HG02885 (cell line): ENCODE results near the gene ZNF256.

ENCODE experiments used
- ATAC-seq: cut with Tn5 transposase; IDR thresholded peaks from one replicate; pipeline ENCODE4 v1.9.1; 2021; ENCODE audit warnings: mild to moderate bottlenecking; ENCODE audit not compliant: unreplicated experiment, poor library complexity

The ZNF256 gene

DNA sequence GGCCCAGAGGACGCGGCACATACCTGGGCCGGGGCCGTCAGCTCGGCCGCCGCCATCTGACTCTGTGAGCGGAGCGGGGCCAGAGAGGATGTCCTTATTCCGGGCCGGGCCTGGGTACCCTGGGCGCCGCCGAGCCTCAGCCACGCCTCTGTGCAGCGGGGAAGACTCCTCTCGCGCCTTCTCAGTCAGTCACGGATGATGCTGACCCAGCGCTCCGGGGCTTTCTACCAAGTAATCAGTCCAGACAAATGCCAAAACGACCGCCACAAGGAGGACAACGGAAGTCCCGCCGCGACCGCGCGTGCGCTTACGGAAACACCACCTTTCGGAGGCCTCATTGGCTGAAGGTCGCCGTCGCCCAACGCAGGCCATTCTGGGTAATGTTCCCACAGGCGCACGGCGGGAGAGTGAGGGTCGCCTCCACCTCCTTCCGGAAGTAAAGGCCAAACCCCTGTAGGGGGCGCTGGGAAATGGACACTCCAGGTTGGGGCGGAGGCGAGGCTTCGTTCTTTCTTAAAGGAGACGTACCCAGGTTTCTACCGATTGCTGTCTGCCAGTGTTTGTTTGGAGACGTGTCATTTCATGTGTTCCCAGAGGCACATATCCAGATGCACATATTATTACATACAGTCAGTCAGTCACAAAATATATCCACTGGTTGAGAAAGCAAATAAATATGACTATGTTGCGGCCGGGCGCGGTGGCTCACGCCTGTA is at the start of gene ZNF256:
TSS of gene ZNF256 (minus strand) at position 288 of the 716 bp plus-strand sequence. CDS start at position 56, 232 bp downstream.
- ATAC-seq: peak; percentile 81

DNA sequence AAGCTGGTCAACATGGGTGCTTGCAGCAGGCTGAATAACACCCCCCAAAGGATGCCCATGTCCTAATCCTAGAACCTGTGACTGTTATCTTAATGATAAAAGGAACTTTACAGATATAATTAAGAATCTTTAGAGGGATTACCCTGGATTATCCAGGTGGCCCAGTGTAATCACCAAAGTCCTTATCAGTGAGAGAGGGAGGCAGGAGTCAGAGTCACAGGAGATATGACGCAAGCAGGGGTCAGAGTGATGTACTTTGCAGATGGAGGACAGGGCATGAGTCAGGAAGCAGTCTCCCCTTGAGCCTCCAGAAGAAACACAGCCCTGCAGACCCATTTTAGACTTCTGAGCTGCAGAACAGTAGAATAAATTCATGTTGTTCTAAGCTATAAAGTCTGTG is 45.3 kb upstream of the ZNF256 start:
- ATAC-seq: no peak

DNA sequence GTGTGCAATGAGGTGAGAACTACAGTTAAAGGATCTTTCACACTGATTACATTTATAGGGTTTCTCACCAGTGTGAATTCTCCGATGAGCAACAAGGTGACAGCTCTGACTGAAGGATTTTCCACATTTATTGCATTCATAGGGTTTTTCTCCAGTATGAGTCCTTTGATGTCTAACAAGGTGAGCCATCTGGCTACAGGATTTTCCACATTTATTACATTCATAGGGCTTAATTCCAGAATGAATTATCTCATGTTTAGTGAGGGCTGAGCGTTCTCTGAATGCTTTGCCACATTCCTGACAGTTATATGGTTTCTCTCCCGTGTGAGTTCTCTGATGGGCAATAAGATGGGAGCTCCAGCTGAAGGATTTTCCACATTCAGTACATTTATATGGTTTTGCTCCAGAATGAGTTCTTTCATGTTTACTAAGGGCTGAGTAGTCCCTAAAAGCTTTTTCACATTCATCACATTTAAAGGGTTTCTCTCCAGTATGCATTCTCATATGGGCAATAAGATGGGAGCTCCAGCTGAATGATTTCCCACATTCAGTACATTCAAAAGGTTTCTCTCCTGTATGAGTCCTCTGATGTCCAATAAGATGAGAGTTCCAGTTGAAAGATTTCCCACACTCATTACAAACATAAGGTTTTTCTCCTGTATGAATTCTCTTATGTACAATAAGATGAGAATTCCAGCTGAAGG is 31.2 kb upstream of the ZNF256 start:
- ATAC-seq: no peak

DNA sequence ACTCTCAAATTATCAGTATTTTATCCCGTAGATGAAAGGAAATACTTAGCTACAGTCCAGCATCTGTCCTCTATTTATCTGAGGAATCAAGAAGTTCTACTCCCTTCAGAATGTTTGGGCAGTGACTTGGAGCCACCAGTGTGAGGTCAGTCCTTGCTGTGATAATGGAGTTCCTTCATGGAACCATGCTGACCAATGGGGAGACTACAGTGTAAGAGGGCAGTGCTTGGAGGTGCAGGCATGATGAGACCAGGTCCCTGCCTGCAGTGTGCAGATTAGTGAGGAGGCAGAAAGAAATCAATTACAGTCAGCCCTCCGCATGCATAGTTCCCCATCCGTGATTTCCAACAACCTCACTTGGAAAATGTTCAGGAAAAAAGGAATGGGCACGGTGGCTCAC is 26.9 kb upstream of the ZNF256 start, which contains the start of gene C19orf18:
TSS of gene C19orf18 (minus strand) at position 101 of the 400 bp plus-strand sequence. CDS start 102 bp downstream, outside the sequence.
- no peak for ATAC-seq

DNA sequence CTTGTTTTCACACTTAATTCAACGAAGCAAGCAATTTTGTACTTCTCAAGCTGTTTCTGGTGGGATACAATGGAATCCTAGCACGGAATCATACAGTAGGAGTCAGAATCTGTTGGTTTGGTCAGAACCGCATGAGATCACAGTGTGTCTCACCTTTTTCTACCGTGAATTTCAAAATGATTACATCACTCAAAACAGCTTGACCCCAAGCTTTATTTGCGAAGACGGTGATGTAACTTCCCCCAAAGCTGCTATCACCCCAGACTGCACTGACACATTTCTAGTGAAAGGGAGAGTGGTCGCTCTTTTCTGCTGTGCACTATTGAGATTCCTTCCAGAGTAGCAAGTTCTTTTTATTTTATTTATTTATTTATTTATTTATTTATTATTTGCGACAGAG is 17.3 kb upstream of the ZNF256 start:
- ATAC-seq: no peak

DNA sequence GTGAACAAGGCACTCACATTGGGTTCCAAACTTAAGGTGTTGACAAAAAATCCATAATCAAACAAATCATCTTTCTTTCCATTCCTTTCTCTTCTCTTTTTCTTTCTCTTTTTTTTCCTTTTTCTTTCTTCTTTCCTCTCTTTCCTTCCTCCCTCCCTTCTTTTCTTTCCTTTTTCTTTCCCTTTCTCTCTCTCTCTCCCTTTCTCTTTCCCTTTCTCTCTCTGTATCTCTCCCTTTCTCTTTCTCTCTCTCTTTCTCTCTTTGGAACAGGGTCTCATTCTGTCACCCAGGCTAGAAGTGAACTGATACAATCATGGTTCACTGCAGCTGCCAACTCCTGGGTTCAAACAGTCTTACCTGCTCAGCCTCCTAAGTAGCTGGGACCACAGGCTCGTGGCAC is 14.3 kb upstream of the ZNF256 start:
- no peak for ATAC-seq

DNA sequence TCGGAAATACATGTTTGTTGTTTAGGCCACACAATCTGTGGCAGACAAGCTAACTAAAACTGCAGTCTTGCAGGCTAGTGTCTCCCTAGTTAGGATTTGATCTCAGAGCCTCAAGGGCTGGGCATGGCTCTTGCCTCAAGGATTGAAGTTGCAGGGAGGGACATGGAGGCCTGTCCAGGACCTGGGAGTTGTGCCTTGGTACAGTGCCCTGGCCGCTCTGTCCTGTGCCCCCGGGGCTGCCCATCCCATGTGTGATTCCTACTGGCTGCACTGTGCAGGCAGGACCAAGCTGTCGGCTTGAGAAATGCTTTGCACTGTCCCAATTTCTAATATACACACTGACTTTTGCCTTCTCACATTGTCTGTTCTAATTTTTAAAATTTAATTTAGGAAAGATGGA is 7.5 kb upstream of the ZNF256 start:
- ATAC-seq: no peak

DNA sequence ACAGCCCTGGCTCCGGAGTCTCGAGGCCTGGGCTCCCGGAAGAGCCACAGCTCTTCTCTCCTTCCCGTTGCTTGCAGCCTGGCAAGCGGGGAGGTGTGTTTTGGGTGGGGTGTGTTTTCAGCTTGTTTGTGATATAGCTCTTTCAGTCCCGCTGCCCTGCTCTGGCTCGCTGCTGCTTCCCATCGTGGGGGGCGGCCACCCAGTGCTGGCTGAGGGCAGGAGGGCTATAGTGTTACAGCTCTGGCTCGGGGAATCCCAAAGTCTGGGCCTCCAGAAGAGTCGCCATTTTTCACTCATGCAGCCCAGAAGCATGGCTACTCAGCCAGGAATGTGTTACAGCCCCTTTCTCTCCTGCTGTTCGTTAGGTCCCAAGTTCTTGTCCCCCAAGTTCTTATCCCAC is 2.2 kb upstream of the ZNF256 start:
- no peak for ATAC-seq

DNA sequence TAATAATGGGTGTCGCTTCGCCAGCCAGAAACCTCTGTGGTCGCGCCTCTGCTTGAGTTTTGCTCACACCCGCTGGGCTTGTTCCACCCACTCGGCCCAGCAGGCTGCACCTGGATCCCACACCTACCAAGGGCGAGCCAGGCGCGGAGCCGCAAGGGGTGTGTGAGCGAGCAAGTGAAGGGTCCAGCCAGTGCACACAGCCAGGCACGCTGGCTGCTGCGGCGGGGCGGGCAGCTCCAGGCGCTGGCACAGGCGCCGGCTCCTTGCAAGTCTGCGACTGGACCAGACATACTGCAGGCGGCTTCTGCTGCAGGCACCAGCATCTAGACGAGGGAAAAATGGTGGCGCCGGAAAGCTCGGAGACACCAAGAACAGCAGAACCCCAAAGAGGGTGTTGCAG is 1.8 kb upstream of the ZNF256 start:
- no peak for ATAC-seq

DNA sequence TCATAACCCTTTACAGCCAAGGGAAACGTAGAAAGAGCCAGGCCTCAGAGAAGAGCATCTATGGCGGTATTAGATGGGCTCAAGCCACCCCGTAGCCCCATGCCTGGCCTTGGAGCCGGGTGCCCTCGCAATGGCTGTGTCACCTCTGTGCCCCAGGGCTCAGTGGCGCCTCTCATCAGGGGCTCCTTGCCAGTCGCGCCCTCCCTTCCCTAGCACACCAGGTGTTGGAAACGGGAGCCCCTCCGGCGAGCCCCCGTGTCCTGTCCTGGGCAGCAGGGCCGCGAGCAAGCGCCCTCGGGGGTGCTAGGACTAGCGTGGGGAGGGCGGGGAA is 453 bp downstream of the ZNF256 start:
- ATAC-seq: no peak

DNA sequence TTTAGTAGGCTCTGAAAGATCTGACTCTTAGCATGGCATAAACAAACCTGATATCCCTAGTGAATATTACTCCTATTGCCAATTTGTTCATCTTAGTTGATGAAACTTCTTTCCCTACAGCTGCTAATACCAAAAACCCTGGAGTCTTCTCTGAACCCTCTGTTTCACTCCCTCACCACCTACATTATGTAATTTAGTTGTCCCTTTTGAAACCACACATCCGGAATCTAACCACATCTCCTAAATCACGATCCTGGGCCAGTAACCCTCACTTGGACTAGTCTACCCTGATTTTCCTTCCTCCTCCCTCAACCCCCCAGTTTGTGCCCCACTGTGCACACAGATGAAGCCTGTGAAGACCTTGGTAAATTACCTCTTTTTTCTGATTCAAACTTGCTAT is 1.2 kb downstream of the ZNF256 start:
- ATAC-seq: no peak

DNA sequence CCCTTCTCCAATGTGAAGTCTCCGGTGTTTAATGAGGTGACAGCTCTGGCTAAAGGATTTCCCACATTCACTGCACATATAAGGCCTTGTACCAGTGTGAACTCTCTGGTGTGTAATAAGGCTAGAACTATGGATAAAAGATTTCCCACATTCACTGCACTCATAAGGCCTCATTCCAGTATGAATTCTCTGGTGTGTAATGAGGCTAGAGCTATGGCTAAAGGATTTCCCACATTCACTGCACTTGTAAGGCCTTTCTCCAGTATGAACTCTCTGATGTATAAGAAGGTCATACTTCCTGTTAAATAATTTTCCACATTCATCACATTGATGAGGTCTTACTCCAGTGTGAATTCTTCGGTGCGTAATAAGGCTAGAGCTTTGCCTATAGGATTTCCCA is 5.9 kb downstream of the ZNF256 start:
- no peak for ATAC-seq

DNA sequence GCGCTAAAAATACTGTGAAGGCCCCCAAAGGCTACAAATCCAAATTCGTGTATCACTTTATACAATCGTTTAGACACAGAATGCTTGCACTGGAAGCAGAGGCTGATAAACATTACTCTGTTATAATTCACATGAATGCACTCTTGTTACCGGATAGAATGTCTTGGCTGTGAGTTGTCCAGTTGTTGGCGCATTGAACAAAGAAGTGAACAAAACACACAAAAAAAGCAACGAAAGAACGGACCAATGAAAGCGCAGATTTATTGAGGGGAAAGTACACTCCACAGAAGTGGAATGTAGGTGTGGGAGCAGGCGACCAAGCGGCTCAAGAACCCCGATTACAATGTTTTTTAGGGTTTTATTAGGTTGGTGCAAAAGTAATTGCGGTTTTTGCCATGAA is 11.8 kb downstream of the ZNF256 start:
- ATAC-seq: no peak

DNA sequence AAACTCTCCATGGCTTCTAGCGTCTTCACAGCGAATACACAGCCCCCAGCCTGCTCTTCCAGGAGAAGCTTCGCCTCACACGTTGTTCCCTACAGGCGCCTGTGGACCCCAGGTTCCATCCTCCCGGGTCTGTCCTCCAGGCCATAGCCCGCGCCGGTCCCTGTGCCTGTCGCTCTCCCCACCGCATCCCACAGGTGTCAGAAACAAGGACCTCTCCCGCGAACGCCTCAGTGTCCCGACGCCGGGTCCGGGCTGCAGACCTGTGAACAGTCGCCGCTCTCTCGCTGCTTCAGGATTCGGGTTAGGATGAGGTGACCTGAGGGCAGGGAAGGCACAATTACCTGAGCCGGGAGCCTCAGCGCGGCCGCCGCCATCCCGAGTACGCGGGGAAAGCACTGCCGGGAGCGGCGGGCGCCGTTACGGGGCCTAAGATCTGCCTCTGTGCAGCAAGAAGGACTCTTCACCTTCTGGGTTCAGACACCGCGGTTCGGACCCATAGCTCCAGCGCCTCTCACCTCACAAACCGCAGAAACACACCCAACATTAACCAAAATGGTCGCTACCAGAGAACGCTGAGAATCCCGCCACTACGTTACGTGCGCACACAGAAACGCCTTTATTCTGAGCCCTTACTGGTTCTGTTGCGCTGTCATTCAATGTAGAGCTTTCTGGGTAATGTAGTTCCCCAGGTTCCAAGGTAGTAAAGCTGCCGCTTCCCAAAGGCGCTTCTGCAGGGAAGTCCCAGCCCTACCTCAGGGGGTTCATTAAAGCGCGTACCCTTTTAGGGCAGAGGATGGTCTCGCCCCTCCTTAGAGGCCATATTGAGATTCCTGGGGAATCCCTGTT is 12.5 kb downstream of the ZNF256 start, which contains the start of gene ZNF418:
TSS of gene ZNF418 (minus strand) at position 583 of the 846 bp plus-strand sequence. CDS start 1,580 bp downstream, outside the sequence.
- ATAC-seq: no peak

DNA sequence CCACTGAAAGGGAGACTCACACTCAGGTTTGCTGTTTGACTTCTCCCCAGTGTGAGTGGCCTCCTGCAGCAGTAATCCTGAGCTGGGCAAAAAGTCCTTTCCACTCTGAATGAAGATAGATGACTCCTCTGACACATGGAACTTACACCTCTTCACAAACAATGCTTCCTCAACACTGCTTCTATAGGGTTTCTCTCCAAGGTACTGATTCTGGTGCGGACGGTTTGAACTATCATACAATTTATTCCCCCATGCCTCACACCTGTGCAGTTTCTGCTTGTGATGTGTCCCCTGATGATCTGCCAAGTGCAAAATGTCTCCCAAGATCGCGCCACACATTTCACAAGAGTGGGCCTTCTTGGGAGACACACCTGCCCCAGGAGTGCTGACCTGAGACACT is 19.9 kb downstream of the ZNF256 start:
- ATAC-seq: no peak

DNA sequence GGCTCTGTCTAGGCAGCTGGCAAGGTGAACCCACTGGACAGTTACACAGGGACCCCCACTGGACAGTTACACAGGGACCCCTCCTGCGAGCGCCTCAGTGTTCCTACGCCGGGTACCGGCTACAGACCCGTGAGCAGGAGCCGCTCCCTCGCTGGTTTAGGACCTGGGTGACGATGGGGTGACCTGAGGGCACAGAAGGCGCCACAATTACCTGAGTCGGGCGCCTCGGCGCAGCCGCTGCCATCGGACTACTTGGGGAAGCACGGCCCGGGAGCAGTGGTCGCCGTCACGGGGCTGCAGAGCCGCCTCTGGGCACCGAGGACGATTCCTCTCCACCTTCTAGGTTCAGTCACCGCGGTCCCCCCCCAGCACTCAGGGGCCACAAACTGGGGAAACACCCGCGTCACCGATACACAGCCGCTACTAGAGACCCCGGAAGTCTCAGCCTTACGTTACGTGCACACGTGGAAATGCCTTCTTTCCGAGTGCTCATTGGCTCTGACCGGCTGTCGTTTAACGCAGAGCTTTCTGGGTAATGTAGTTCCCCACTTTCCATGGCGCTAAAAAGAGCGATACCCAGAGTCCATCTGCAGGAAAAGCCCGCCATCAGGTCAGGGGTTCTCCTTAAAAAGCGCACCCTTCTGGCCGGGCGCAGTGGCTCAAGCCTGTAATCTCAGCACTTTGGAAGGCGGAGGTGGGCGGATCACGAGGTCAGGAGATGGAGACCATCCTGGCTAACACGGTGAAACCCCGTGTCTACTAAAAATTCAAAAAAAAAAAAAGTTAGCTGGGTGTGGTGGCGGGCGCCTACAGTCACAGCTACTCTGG is 31.1 kb downstream of the ZNF256 start, which contains the start of gene ZNF417:
TSS of gene ZNF417 (minus strand) at position 425 of the 828 bp plus-strand sequence. CDS start at position 244, 181 bp downstream.
- peak; percentile 99 for ATAC-seq

DNA sequence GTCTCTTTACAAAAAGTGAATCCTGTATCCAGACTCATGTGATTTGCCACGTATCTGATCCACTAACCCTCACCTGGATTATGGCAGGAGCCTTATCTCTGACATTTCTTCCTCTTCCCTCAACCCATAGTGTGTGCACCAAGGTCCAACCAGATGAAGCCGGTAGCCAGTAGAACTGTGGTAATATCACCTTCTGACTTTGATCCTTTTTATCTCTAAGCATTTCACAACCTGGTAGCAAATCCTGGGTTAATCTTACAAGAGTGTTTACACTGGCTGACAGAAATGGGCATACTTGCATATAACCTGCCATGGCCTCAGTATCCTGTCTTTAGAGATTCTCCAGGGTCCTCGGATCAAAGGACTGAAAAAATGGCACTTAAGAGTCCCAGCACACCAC is 33.0 kb downstream of the ZNF256 start:
- no peak for ATAC-seq

DNA sequence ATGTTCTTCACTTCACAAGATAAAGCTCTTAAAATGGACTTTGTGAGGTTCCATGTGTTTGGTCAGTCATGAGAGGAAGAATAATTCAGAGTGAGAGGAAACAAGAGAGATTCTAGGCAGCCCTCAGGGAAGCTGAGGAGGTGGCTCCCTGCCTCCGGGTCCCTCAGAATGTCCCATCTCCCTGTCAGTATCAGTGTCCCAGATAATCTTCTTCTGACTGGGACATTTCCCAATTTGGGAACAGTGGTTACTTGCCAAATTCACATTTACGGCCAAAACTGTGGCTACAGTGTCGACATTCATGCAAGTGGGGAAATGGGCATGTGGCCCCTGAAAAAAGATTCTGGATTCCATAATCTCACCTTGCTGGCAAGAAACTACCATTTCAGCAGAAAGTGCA is 40.1 kb downstream of the ZNF256 start:
- ATAC-seq: no peak

DNA sequence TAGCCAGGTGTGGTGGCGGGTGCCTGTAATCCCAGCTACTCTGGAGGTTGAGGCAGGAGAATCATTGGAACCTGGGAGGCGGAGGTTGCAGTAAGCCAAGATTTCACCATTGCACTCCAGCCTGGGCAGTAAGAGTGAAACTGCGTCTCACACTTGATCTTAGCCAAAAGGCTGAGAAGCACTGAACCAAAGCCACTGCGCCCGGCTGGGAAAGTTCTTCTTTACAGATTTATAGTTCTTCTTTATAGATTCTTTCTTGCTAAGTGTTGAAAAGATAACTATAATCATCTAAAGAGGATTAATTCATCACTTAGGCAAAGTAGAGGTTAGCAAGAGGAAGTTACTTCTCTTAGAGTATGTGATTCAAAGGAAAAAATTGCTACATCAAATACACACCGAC is 42.2 kb downstream of the ZNF256 start:
- no peak for ATAC-seq

DNA sequence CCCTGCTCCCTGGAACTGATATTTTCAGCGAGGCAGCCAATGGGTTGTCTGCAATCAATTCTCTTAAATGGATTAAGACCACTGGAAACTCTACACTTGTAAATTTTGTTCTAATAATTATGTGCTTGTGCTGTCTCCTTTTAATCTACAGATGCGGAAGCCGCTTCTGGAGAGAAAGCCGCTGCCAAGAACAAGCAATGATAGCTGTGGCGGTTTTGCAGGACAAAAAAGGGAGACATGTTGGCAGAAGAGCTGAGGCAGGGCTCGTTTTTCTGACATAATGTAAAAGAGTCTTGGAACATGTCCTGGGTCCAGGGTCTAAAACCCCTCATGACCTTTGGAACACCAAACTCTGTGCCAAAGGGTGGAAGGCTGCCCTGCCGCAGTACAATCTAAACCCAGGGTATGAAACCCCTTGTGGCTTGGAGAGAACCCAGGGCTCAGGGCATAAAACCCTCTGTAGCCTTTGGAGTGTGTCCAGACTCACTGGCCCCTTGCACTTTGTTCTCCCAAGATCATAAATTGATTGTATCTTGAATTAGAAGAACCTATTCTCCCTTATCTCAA is 43.8 kb downstream of the ZNF256 start:
- ATAC-seq: no peak
